AG04450 (cell line): Measurements from ENCODE around the gene SMTN. TPM values are rescaled to one million over a fixed set of nuclear protein-coding genes. Genes with fewer than 3 reads are reported as not detected.
"Not testable (repeated sequence)": the region's sequence is repeated elsewhere in the genome, so short reads cannot be mapped to it uniquely, and the experiment has no call there.

Source experiments
- CTCF ChIA-PET: fragments of 300-600, 350-600 bp; formaldehyde crosslinking; extraction: SDS; loops from one replicate; lab custom pipeline; 2022; ENCODE audit warnings: antibody characterized with exemption, inconsistent platforms; lab: Charles Lee
- POLR2A ChIA-PET: fragments of 350-600 bp; formaldehyde crosslinking; extraction: SDS; loops from one replicate; lab custom pipeline; 2021; ENCODE audit warnings: antibody characterized with exemption, inconsistent platforms; lab: Yijun Ruan, JAX
- DNase-seq: peaks from one replicate; pipeline ENCODE4 v3.0.0-alpha.2; 2011; ENCODE audit warnings: low read depth, low spot score
- H3K27ac ChIP-seq: one replicate; pipeline ENCODE4 v1.5.1; 2012; ENCODE audit warnings: low read depth, low read length, control low read depth
- H3K27me3 ChIP-seq: one replicate; pipeline ENCODE4 v1.6.0; 2012; ENCODE audit warnings: low read length; ENCODE audit not compliant: control insufficient read depth, insufficient read depth
- H3K4me3 ChIP-seq: 2 replicates; pipeline ENCODE4 v1.5.1; 2011; ENCODE audit warnings: mild to moderate bottlenecking, low read depth, low read length, control low read depth
- H3K9me3 ChIP-seq: 2 replicates; pipeline ENCODE4 v1.5.1; 2012; ENCODE audit warnings: low read length; ENCODE audit not compliant: control insufficient read depth, insufficient read depth
- polyA plus RNA-seq: library from polyadenylated mRNA; depleted of rRNA; stranded (reverse); fragments of >200 nt; gene quantifications from 2 replicates; pipeline ENCODE4 v1.2.3, GENCODE V29; 2011
- TF ChIP-seq, protein P1 (sequence below): IDR thresholded peaks from 2 replicates; pipeline ENCODE4 v1.5.1; 2011; ENCODE audit warnings: low read depth, low read length, control low read depth, inconsistent platforms

The SMTN gene
- polyA plus RNA-seq, 1 experiment = 14.1 TPM

DNA sequence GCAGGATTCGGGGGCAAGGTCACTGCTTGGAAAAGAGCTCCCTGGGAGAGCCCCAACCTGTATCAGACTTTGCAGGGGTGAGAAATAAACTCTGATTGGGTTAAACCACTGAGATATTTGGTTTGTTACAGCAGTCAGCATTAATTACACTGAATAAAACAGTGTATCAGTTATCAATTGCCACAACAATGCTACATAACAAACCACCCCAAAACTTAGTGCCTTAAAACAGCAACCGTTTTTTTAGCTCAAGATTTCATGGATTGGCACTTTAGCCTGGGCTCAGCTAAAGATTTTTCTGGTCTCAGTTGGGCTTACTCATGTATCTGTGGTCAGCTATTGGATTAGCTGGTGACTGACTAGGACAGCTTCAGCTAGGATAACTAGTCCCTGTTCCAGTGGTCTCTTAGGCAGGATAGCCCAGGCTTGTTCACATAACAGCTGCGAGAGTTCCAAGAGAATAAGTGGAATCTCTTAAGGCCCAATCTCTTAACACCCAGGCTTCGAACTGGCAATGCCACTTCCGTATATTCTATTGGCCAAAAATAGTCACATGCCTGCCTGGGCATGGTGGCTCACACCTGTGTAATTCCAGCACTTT lies 7.5 kb upstream of the SMTN start:
- H3K27ac ChIP-seq, POLR2A ChIA-PET, H3K27me3 ChIP-seq, DNase-seq, CTCF ChIA-PET, H3K4me3 ChIP-seq, H3K9me3 ChIP-seq: not testable (repeated sequence)

DNA sequence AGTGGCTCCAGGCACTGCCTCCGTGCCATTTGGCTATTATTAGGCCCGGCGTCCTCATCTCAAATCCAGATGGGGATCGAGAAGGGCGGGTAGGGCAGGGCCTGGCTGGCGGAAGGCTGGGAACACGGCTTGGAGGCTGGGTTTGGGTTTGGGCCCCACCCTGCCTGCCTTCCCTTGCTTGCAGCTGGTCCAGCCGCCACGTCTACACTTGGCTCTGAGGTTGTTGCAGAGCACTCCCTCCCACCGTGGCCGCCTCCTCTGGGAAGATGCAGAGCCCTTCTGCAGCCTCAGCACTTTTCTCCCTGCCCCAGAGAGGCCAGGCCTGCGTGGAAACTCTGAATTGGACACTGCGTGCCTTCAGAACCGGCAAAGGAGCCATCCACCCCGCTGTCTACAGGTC lies 5.2 kb upstream of the SMTN start:
- H3K9me3 ChIP-seq = no peaks in the 10 kb centered on the region
- H3K27me3 ChIP-seq = no peaks in the 10 kb centered on the region
- CTCF ChIA-PET = no interaction called here
- H3K4me3 ChIP-seq = no peak overlapping the region
- no peak overlapping the region for H3K27ac ChIP-seq
- TF ChIP-seq, protein P1, sequence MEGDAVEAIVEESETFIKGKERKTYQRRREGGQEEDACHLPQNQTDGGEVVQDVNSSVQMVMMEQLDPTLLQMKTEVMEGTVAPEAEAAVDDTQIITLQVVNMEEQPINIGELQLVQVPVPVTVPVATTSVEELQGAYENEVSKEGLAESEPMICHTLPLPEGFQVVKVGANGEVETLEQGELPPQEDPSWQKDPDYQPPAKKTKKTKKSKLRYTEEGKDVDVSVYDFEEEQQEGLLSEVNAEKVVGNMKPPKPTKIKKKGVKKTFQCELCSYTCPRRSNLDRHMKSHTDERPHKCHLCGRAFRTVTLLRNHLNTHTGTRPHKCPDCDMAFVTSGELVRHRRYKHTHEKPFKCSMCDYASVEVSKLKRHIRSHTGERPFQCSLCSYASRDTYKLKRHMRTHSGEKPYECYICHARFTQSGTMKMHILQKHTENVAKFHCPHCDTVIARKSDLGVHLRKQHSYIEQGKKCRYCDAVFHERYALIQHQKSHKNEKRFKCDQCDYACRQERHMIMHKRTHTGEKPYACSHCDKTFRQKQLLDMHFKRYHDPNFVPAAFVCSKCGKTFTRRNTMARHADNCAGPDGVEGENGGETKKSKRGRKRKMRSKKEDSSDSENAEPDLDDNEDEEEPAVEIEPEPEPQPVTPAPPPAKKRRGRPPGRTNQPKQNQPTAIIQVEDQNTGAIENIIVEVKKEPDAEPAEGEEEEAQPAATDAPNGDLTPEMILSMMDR = no peak
- POLR2A ChIA-PET = no interaction called here
- DNase-seq = no peak

DNA sequence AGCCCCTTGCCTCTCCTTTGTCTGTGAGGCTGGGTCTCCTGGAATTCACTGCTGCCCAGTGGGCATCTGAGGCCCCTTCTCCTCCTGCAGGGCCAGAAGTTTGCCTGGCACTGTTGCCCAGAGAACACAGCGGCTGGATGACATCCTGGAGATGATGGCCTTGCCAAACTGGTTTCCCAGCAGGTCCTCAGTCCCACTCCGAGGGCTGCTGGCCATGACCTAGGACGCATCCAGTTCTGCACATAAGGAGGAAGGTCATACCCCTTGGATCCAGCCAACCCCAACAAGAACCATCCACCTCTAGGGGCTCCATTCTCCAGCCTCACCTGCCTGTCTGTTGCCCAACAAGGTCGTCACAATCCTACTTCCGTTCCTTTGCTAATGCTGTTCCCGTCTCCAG lies 3.4 kb upstream of the SMTN start:
- ChIA-PET POLR2A (no interaction called here), CTCF (no interaction called here)
- Histone ChIP-seq H3K9me3 (no peaks in the 10 kb centered on the region), H3K27me3 (no peaks in the 10 kb centered on the region), H3K27ac (no peak overlapping the region), H3K4me3 (no peak overlapping the region)
- TF ChIP-seq, protein P1 = no peak
- DNase-seq = no peak

DNA sequence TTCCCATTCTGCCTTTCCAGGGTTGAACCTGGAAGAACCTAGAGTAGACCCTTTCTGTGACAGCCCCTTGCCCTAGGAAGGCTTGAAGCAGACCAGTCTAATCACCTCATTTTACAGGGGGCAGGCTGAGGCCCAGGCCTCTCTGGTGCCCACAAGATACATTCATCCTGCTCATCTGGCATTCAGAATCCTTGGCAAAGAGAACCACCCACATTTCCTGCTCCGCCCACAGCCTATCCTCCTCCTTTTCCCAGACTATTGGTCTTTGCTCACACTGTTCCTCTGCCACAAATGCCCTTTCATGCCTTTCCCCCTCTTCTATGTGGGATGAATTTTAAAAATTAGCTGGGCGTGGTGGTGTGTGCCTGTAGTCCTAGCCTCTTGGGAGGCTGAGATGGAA lies 2.7 kb upstream of the SMTN start:
- POLR2A ChIA-PET, H3K4me3 ChIP-seq, H3K27ac ChIP-seq, DNase-seq, H3K9me3 ChIP-seq, H3K27me3 ChIP-seq: not testable (repeated sequence)
- CTCF ChIA-PET = interaction anchor here (0.6 kb wide), 1 partner anchor 30 kb away, joined by 3 read pairs; no protein-coding TSS in a partner anchor

DNA sequence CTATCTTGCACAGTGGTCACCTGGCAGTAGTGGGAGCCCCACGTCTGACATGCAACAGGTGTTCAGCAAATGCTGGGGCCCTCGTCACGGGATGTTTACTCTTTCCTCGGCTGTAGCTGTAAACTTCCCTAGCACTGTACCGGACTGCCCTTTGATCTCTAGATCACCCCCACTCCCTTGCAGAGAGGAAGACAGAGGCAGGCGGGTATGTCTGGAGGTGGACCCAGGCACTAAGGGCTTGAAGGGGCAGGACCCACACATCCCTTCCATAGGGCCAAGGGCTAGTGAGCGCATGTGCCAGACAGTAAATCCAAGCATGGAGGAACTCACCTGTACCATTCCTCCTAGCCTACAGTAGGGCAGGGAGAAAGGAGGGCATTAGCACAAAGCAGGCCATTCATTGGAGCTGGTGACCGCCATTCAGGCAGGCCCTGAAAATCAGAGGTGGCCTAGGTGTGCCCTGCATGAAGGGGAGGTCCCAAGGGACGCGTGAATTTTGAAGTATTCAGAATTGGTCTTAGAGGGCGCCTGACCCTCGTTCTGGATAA lies 1.9 kb upstream of the SMTN start:
- TF ChIP-seq, protein P1 = no peak
- H3K9me3 ChIP-seq = no peaks in the 10 kb centered on the region; the same call in 1 of the 2 replicates
- POLR2A ChIA-PET = no interaction called here
- no peak overlapping the region for H3K4me3 ChIP-seq
- DNase-seq = no peak
- H3K27ac ChIP-seq = no peak overlapping the region
- no peaks in the 10 kb centered on the region for H3K27me3 ChIP-seq
- CTCF ChIA-PET = interaction anchor here (1.0 kb wide), 1 partner anchor 28 kb away, joined by 3 read pairs; the partner anchor contains the start of gene SELENOM
